Vagina (tissue), 2 donors: ENCODE measurements around the gene ARMH1.

ENCODE experiments used
- CTCF ChIP-seq, 3 experiments: fragments of 450-650 bp in 2 of 3; fragments of 200-600 bp in 1 of 3; sonication (generic) in 1 of 3; IDR thresholded peaks; one replicate each; pipeline ENCODE4 v1.5.1; 2017 to 2019; ENCODE audit warnings: antibody characterized with exemption in 3 of 3, mild to moderate bottlenecking in 2 of 3, moderate library complexity in 2 of 3
- POLR2AphosphoS5 ChIP-seq, 2 donors: sonication (generic); formaldehyde crosslinking; IDR thresholded peaks; one replicate each; pipeline ENCODE4 v1.9.0; 2017; ENCODE audit warnings: antibody characterized with exemption in 2 of 2, mild to moderate bottlenecking in 2 of 2, low read depth in 1 of 2; ENCODE audit not compliant: insufficient read depth in 1 of 2

- TF ChIP-seq CTCF (IDR thresholded peaks at IDR 0.05) (peak; percentile 89 to 94 (median 91)), POLR2AphosphoS5 (IDR thresholded peaks at IDR 0.05; ENCODE audit: insufficient read depth in 1 of 2, low read depth in 1 of 2) (no peak)
Measured at GRCh38 chr1:44652445-44653106, 21.9 kb upstream of the ARMH1 start.
